ENCODE measurements around the gene RAMP3.

GRCh38 chr7:45163692-45164052 is 6.1 kb downstream of the RAMP3 start:
- no peak for TF ChIP-seq POU2F2 (IDR thresholded peaks at IDR 0.05; ENCODE audit: borderline replicate concordance, low read depth, low read length)
- TF ChIP-seq ZNF592 (IDR thresholded peaks at IDR 0.05), result no peak
- no peak for TF ChIP-seq ATF2 (IDR thresholded peaks at IDR 0.05; ENCODE audit: low read length)
- TF ChIP-seq BRCA1 (IDR thresholded peaks at IDR 0.05; ENCODE audit: low read depth, low read length), result no peak
- TF ChIP-seq CTCF (IDR thresholded peaks at IDR 0.05 in 2 of 3, conservative IDR thresholded peaks at IDR 0.05 in 1 of 3; ENCODE audit: control insufficient read depth in 2 of 3, extremely low read depth in 1 of 3, insufficient read depth in 1 of 3, low read depth in 3 of 3, low read length in 3 of 3), result no peak
- TF ChIP-seq SPI1 (IDR thresholded peaks at IDR 0.05; ENCODE audit: borderline replicate concordance, insufficient read depth, low read depth, low read length), result no peak
- TF ChIP-seq FOXK2 (IDR thresholded peaks at IDR 0.05), result no peak
- TF ChIP-seq POLR2AphosphoS5 (IDR thresholded peaks at IDR 0.05; ENCODE audit: low read length), result no peak
- TF ChIP-seq RAD21 (IDR thresholded peaks at IDR 0.05; ENCODE audit: insufficient read depth, low read depth, low read length), result no peak
- TF ChIP-seq EP300 (IDR thresholded peaks at IDR 0.05; ENCODE audit: borderline replicate concordance in 1 of 2, control insufficient read depth in 1 of 2, low read depth in 2 of 2, low read length in 2 of 2), result no peak
- TF ChIP-seq SREBF2 (IDR thresholded peaks at IDR 0.05; ENCODE audit: low read length), result no peak

All from GM12878 (cell line).